ENCODE results near the gene GLOD4. TPM values are rescaled to one million over a fixed set of nuclear protein-coding genes. Genes with fewer than 3 reads are reported as not detected.
"Not testable (repeated sequence)": the region's sequence is repeated elsewhere in the genome, so short reads cannot be mapped to it uniquely, and the experiment has no call there.

GLOD4 gene
- total RNA-seq, 1 donor from 2014 or later: 56.6 TPM

- intact Hi-C loops (cut with micrococcal nuclease): no loop called here
These were observed 21.1 kb upstream of the GLOD4 start for GRCh38 chr17:802901-803881.

GRCh38 chr17:802481-802880, 20.4 kb upstream of the GLOD4 start:
- intact Hi-C loops (cut with micrococcal nuclease): no loop called here

GRCh38 chr17:801660-802059, 19.6 kb upstream of the GLOD4 start:
- intact Hi-C loops (cut with micrococcal nuclease): no loop called here

- intact Hi-C loops (cut with micrococcal nuclease): no loop called here
These were observed 18.6 kb upstream of the GLOD4 start for GRCh38 chr17:800446-801242.

- intact Hi-C loops (cut with micrococcal nuclease): no loop called here
These were observed 17.2 kb upstream of the GLOD4 start for GRCh38 chr17:799261-799660.

GRCh38 chr17:798246-798645, 16.2 kb upstream of the GLOD4 start:
- intact Hi-C loops (cut with micrococcal nuclease): no loop called here

GRCh38 chr17:797236-797840, 15.3 kb upstream of the GLOD4 start:
- intact Hi-C loops (cut with micrococcal nuclease): no loop called here

- intact Hi-C loops (cut with micrococcal nuclease): no loop called here
These were observed 14.5 kb upstream of the GLOD4 start for GRCh38 chr17:796609-797008.

GRCh38 chr17:795721-796120, 13.6 kb upstream of the GLOD4 start:
- intact Hi-C loops (cut with micrococcal nuclease): no loop called here

GRCh38 chr17:795276-795675, 13.2 kb upstream of the GLOD4 start:
- intact Hi-C loops (cut with micrococcal nuclease): no loop called here

GRCh38 chr17:794876-795275, 12.8 kb upstream of the GLOD4 start:
- intact Hi-C loops (cut with micrococcal nuclease): loop anchor here (1.0 kb wide), 2 partner anchors 186 to 204 kb away; no protein-coding TSS in a partner anchor

GRCh38 chr17:792277-792676, 10.2 kb upstream of the GLOD4 start:
- intact Hi-C loops (cut with micrococcal nuclease): no loop called here

GRCh38 chr17:791829-792228, 9.7 kb upstream of the GLOD4 start:
- intact Hi-C loops (cut with micrococcal nuclease): no loop called here

GRCh38 chr17:790874-791247, 8.8 kb upstream of the GLOD4 start:
- intact Hi-C loops (cut with micrococcal nuclease): not testable (repeated sequence)

- intact Hi-C loops (cut with micrococcal nuclease): not testable (repeated sequence)
These were observed 8.1 kb upstream of the GLOD4 start for GRCh38 chr17:789931-790873.

- intact Hi-C loops (cut with micrococcal nuclease): no loop called here
These were observed 7.2 kb upstream of the GLOD4 start for GRCh38 chr17:789160-789840.

- intact Hi-C loops (cut with micrococcal nuclease): no loop called here
These were observed 6.5 kb upstream of the GLOD4 start for GRCh38 chr17:788551-788950.

- intact Hi-C loops (cut with micrococcal nuclease): no loop called here
These were observed 5.7 kb upstream of the GLOD4 start for GRCh38 chr17:787641-788221.

- intact Hi-C loops (cut with micrococcal nuclease): not testable (repeated sequence)
These were observed 3.8 kb upstream of the GLOD4 start for GRCh38 chr17:785901-786300.

- intact Hi-C loops (cut with micrococcal nuclease): no loop called here
These were observed 2.1 kb upstream of the GLOD4 start for GRCh38 chr17:784143-784542.
